DOHH2 (cell line): ENCODE measurements around the gene PCNX3.

ENCODE experiments used
- H3F3A ChIP-seq: fragments of 200-600 bp; sonication (generic), shearing (Covaris generic); 2 replicates; pipeline ENCODE4 v1.6.0; 2016; ENCODE audit warnings: antibody characterized with exemption, mild to moderate bottlenecking; ENCODE audit not compliant: control insufficient read depth, insufficient read depth
- H3K27ac ChIP-seq: fragments of 200-600 bp; sonication (generic); 2 replicates; pipeline ENCODE4 v1.5.1; 2014; ENCODE audit warnings: low read depth, mild to moderate bottlenecking, low read length, moderate library complexity
- H3K27me3 ChIP-seq: fragments of 200-600 bp; sonication (generic); 2 replicates; pipeline ENCODE4 v1.6.1; 2014; ENCODE audit warnings: mild to moderate bottlenecking, low read length, mixed read lengths; ENCODE audit not compliant: control insufficient read depth
- H3K36me3 ChIP-seq: fragments of 200-600 bp; sonication (generic); 2 replicates; pipeline ENCODE4 v1.6.1; 2014; ENCODE audit warnings: mild to moderate bottlenecking, low read length, moderate library complexity, mixed read lengths; ENCODE audit not compliant: control insufficient read depth
- H3K4me1 ChIP-seq: fragments of 200-600 bp; sonication (generic); 2 replicates; pipeline ENCODE4 v1.6.1; 2014; ENCODE audit warnings: mild to moderate bottlenecking, low read length, mixed read lengths; ENCODE audit not compliant: control insufficient read depth
- H3K4me2 ChIP-seq: fragments of 200-600 bp; sonication (generic); 2 replicates; pipeline ENCODE4 v1.6.0; 2014; ENCODE audit warnings: mild to moderate bottlenecking, low read length, moderate library complexity
- H3K4me3 ChIP-seq: fragments of 200-600 bp; sonication (generic); 2 replicates; pipeline ENCODE4 v1.5.1; 2014; ENCODE audit warnings: mild to moderate bottlenecking, low read length, mixed read lengths
- H3K79me2 ChIP-seq: fragments of 200-600 bp; sonication (generic); 2 replicates; pipeline ENCODE4 v1.6.1; 2014; ENCODE audit warnings: mild to moderate bottlenecking, low read length, mixed read lengths; ENCODE audit not compliant: control insufficient read depth
- H3K9me2 ChIP-seq: fragments of 200-600 bp; sonication (generic); replicated peaks from 2 replicates; pipeline ENCODE4 v1.6.1; 2014; ENCODE audit warnings: mild to moderate bottlenecking, low read length, mixed read lengths; ENCODE audit not compliant: control insufficient read depth
- H3K9me3 ChIP-seq: fragments of 200-600 bp; sonication (generic); 2 replicates; pipeline ENCODE4 v1.6.1; 2014; ENCODE audit warnings: antibody characterized with exemption, low read length, mixed read lengths; ENCODE audit not compliant: control insufficient read depth, insufficient read depth
- H4K20me1 ChIP-seq: fragments of 200-600 bp; sonication (generic); 2 replicates; pipeline ENCODE4 v1.6.0; 2014; ENCODE audit warnings: low read depth, mild to moderate bottlenecking, antibody characterized with exemption, low read length, moderate library complexity; ENCODE audit not compliant: control insufficient read depth, insufficient read depth
- EZH2phosphoT487 ChIP-seq: fragments of 200-600 bp; sonication (generic); IDR thresholded peaks from 2 replicates; pipeline ENCODE4 v1.6.1; 2017; ENCODE audit warnings: borderline replicate concordance, mild to moderate bottlenecking, antibody characterized with exemption, low read length, moderate library complexity, mixed read lengths
- TF ChIP-seq, protein P1 (sequence below): fragments of 200-600 bp; sonication (generic); IDR thresholded peaks from one replicate; pipeline ENCODE4 v1.5.1; 2014; ENCODE audit warnings: antibody characterized with exemption, mild to moderate bottlenecking, low read depth, low read length; ENCODE audit not compliant: poor library complexity, severe bottlenecking

The PCNX3 gene

DNA sequence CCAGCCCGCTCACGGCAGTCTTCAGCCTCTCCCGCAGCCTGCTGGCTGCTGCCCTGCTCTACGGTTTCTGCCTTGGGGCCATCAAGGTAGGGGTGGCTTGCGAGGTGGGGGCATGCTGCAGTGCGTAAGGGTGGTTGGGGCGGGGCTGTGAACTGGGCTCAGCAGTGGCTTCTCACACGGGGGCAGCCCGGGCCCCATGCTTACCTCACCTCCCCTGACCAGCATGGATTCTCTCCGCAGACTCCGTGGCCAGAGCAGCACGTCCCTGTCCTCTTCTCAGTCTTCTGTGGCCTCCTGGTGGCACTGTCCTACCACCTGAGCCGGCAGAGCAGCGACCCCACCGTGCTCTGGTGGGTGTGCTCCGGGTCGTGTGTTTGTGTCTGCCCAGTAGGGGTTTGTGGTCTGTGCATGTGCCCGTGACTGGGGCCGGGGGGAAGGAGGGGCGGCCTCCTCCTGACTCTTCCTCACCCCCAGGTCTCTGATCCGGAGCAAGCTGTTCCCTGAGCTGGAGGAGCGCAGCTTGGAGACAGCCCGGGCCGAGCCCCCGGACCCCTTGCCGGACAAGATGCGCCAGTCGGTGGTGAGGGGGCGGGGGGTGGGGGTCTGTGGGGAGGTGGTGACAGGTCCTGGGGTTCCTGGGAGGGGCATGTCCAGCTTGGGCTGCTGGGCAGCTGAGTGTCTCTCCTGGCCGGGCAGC, 9.5 kb downstream of the PCNX3 start:
- TF ChIP-seq EZH2phosphoT487: no peak
- TF ChIP-seq, protein P1, sequence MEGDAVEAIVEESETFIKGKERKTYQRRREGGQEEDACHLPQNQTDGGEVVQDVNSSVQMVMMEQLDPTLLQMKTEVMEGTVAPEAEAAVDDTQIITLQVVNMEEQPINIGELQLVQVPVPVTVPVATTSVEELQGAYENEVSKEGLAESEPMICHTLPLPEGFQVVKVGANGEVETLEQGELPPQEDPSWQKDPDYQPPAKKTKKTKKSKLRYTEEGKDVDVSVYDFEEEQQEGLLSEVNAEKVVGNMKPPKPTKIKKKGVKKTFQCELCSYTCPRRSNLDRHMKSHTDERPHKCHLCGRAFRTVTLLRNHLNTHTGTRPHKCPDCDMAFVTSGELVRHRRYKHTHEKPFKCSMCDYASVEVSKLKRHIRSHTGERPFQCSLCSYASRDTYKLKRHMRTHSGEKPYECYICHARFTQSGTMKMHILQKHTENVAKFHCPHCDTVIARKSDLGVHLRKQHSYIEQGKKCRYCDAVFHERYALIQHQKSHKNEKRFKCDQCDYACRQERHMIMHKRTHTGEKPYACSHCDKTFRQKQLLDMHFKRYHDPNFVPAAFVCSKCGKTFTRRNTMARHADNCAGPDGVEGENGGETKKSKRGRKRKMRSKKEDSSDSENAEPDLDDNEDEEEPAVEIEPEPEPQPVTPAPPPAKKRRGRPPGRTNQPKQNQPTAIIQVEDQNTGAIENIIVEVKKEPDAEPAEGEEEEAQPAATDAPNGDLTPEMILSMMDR: no peak
- Histone ChIP-seq H3K4me3 (no peak overlapping the region), H3K4me1 (no peaks in the 10 kb centered on the region), H3K9me3 (no peaks in the 10 kb centered on the region), H3K27me3 (no peaks in the 10 kb centered on the region), H3K4me2 (no peak overlapping the region), H3K9me2 (no peaks in the 10 kb centered on the region), H3K27ac (no peak overlapping the region), H4K20me1 (no peaks in the 10 kb centered on the region), H3F3A (no peaks in the 10 kb centered on the region), H3K79me2 (no peaks in the 10 kb centered on the region), H3K36me3 (peaks cover 90% of the 10 kb centered on the region)

DNA sequence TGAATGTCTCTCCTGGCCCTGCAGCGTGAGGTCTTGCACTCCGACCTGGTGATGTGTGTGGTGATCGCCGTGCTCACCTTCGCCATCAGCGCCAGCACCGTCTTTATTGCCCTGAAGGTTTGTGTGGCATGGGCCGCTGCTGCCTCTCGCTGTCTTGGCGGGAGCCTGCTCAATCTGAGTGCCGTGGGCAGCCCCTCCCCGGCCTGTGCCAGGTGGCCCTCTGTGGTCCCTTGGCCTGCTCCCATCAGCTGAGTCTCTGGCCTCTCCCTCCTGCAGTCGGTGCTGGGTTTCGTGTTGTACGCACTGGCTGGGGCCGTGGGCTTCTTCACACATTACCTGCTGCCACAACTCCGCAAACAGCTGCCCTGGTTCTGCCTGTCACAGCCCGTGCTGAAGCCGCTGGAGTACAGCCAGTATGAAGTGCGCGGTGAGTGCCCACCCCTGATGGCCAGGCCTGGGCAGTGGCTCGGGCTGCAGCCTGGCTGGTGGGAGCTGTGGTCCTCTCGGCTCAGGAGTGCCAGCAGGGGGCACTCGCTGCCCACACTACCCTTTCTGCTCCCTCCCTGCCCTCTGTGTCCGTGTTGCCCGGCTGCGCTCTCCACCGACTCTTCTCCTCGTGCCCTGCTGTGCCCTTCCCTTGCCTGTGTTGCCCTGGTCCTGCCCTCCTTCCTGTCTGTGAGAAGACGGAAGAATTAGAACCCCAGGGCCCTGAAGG, 10.2 kb downstream of the PCNX3 start:
- H3K4me1 ChIP-seq: no peaks in the 10 kb centered on the region
- no peaks in the 10 kb centered on the region for H3K27me3 ChIP-seq
- no peak overlapping the region for H3K4me3 ChIP-seq
- H3K36me3 ChIP-seq: peaks cover 90% of the 10 kb centered on the region
- TF ChIP-seq EZH2phosphoT487: no peak
- TF ChIP-seq, protein P1: peak; percentile 74
- no peaks in the 10 kb centered on the region for H4K20me1 ChIP-seq
- no peaks in the 10 kb centered on the region for H3K9me2 ChIP-seq
- no peaks in the 10 kb centered on the region for H3K9me3 ChIP-seq
- H3K79me2 ChIP-seq: no peaks in the 10 kb centered on the region
- H3K4me2 ChIP-seq: no peak overlapping the region
- no peaks in the 10 kb centered on the region for H3F3A ChIP-seq
- H3K27ac ChIP-seq: no peak overlapping the region

DNA sequence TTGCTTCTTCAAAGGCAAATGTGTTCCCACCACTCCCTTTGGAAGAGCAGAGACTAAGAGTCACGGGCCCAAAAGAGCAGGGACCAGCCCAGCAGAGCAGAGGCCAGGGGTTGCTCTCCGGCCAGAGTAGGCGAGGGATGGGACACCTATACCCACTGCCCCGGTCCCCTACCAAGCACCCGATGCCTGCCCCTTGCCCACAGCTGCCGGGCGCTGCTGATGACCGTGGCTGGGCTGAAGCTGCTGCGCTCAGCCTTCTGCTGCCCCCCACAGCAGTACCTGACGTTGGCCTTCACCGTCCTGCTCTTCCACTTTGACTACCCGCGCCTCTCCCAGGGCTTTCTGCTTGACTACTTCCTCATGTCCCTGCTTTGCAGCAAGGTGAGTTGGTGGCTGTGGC, 11.6 kb downstream of the PCNX3 start:
- Histone ChIP-seq H3F3A (no peaks in the 10 kb centered on the region), H3K27me3 (no peaks in the 10 kb centered on the region), H3K9me3 (no peaks in the 10 kb centered on the region), H3K9me2 (no peaks in the 10 kb centered on the region), H3K36me3 (peaks cover 84% of the 10 kb centered on the region), H3K4me1 (no peaks in the 10 kb centered on the region), H3K4me3 (no peak overlapping the region), H3K27ac (no peak overlapping the region), H3K4me2 (no peak overlapping the region), H4K20me1 (no peaks in the 10 kb centered on the region), H3K79me2 (no peaks in the 10 kb centered on the region)
- TF ChIP-seq EZH2phosphoT487: no peak
- TF ChIP-seq, protein P1: no peak
